HepG2 (cell line): Measurements from ENCODE around the gene GATD1. TPM values are rescaled to one million over a fixed set of nuclear protein-coding genes. Genes with fewer than 3 reads are reported as not detected.

Experiments
- ARHGAP35 ChIP-seq: sonication (generic); formaldehyde crosslinking; IDR thresholded peaks from 2 replicates; pipeline ENCODE4 v1.9.0; 2022; ENCODE audit warnings: mild to moderate bottlenecking, inconsistent platforms, moderate library complexity, missing genetic modification reagents, borderline replicate concordance
- BRD4 ChIP-seq: sonication (generic); formaldehyde crosslinking; IDR thresholded peaks from 2 replicates; pipeline ENCODE4 v1.4.0; 2020; ENCODE audit warnings: missing genetic modification reagents
- CENPX ChIP-seq: sonication (generic); formaldehyde crosslinking; IDR thresholded peaks from 2 replicates; pipeline ENCODE4 v1.9.0; 2021; ENCODE audit warnings: mild to moderate bottlenecking, missing genetic modification reagents, moderate library complexity
- ELF1 ChIP-seq: sonication (generic); formaldehyde crosslinking; IDR thresholded peaks from 2 replicates; pipeline ENCODE4 v1.4.0; 2020; ENCODE audit warnings: missing genetic modification reagents
- FUBP1 ChIP-seq: sonication (generic); formaldehyde crosslinking; IDR thresholded peaks from 2 replicates; pipeline ENCODE4 v1.5.1; 2020; ENCODE audit warnings: missing genetic modification reagents, mild to moderate bottlenecking, borderline replicate concordance
- HNF1A ChIP-seq, 2 experiments: sonication (generic) in 1 of 2; formaldehyde crosslinking in 1 of 2; IDR thresholded peaks; 2 replicates each; pipeline versions ENCODE4 v1.4.0 to v1.6.1; 2016 to 2020; ENCODE audit warnings: borderline replicate concordance in 1 of 2, low read depth in 1 of 2, mild to moderate bottlenecking in 1 of 2, missing genetic modification reagents in 1 of 2
- MXD1 ChIP-seq: sonication (generic); formaldehyde crosslinking; IDR thresholded peaks from 2 replicates; pipeline ENCODE4 v1.4.0; 2020; ENCODE audit warnings: mild to moderate bottlenecking, missing genetic modification reagents
- POLR2AphosphoS2 ChIP-seq: IDR thresholded peaks from 2 replicates; pipeline ENCODE4 v1.6.1; 2011; ENCODE audit warnings: low read depth, low read length, improper control_type of control experiment
- SIX4 ChIP-seq: sonication (generic); formaldehyde crosslinking; IDR thresholded peaks from 2 replicates; pipeline ENCODE4 v1.4.0; 2020; ENCODE audit warnings: missing genetic modification reagents
- SOX5 ChIP-seq: IDR thresholded peaks from 2 replicates; pipeline ENCODE4 v1.6.1; 2016; ENCODE audit warnings: borderline replicate concordance
- THAP7 ChIP-seq: sonication (generic); formaldehyde crosslinking; IDR thresholded peaks from 2 replicates; pipeline ENCODE4 v1.8.1; 2023; ENCODE audit warnings: mild to moderate bottlenecking, missing genetic modification reagents
- ZFX ChIP-seq: sonication (generic); formaldehyde crosslinking; IDR thresholded peaks from 2 replicates; pipeline ENCODE4 v1.4.0; 2020; ENCODE audit warnings: mild to moderate bottlenecking, low read depth, missing genetic modification reagents, moderate library complexity
- ZNF124 ChIP-seq: sonication (generic); formaldehyde crosslinking; IDR thresholded peaks from 2 replicates; pipeline ENCODE4 v1.4.0; 2020; ENCODE audit warnings: missing genetic modification reagents
- ZNF234 ChIP-seq: sonication (generic); formaldehyde crosslinking; conservative IDR thresholded peaks from 2 replicates; pipeline ENCODE4 v1.5.1; 2020; ENCODE audit warnings: mild to moderate bottlenecking, missing genetic modification reagents
- ZNF512 ChIP-seq: sonication (generic); formaldehyde crosslinking; IDR thresholded peaks from 2 replicates; pipeline ENCODE4 v1.4.0; 2020; ENCODE audit warnings: mild to moderate bottlenecking, missing genetic modification reagents
- polyA plus RNA-seq, 8 experiments: library from polyadenylated mRNA; depleted of rRNA in 3 of 8; stranded (reverse) in 7 of 8; unstranded in 1 of 8; fragments of >200 nt; fragmentation: Illumina TruSeq in 4 of 8; extraction: Trizol in 4 of 8; gene quantifications; 2 replicates each; pipeline versions ENCODE4 v1.2.1 to v1.2.3, GENCODE V29; 2011 to 2016; ENCODE audit warnings: low read depth in 4 of 8, missing spikeins in 1 of 8, mixed read lengths in 1 of 8; ENCODE audit not compliant: insufficient read depth in 1 of 8
- total RNA-seq, 5 experiments: library from RNA; depleted of rRNA; stranded (reverse); fragments of >200 nt; fragmentation: Illumina TruSeq; extraction: Trizol; gene quantifications; 2 replicates each; pipeline ENCODE4 v1.2.3, GENCODE V29; 2016; ENCODE audit warnings: low read depth in 1 of 5
- TF ChIP-seq, protein P1 (sequence below): sonication (generic); formaldehyde crosslinking; IDR thresholded peaks from 2 replicates; pipeline ENCODE4 v1.4.0; 2020; ENCODE audit warnings: mild to moderate bottlenecking, missing genetic modification reagents
- TF ChIP-seq, protein P2 (sequence below): sonication (generic); formaldehyde crosslinking; IDR thresholded peaks from 2 replicates; pipeline ENCODE4 v1.5.0; 2020; ENCODE audit warnings: missing genetic modification reagents

Gene GATD1
- total and polyA plus RNA-seq, 2 of the 13 experiments (the other 11 are each of a cell fraction or from before 2014, with no cell fraction given): 31.3 to 60.5 TPM

DNA sequence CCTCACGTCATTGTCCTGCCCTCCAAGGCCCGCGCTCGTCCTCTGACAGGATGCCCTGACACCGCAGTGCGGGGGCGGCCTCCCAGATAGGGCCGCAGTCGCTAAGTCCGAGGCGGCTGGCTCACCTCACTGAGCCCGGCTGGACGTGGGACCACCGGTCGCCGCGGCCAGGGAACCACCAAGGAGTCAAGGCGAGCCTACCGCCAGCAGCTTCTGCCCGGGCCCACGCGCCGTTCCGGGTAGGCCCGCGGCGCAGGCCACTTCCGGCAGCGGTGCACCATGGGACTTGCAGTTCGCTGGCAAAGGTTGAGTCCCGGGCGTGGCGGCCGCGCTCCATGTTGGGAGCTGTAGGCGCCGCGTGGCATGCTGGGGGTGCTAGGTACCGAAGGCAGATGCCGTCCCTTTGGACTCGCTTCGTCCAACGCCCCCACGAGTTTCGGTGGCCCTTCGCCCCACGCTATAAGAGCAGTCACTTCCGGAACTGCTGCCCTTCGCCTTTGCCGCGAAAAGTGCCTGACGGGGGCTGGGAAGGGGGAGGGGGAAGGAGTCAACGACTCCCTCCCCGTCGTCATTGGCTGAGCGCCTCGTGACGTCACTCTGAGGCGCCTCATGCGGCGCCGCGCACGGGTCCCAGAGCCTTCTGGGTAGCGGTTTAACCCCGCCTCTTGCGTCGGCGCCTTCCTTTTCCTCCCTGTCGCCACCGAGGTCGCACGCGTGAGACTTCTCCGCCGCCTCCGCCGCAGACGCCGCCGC is 32.2 kb upstream of the GATD1 start, which contains the start of gene RPLP2 (continued):
- TF ChIP-seq ZNF512 (CRISPR knock-in tag): no peak
- TF ChIP-seq, protein P1, sequence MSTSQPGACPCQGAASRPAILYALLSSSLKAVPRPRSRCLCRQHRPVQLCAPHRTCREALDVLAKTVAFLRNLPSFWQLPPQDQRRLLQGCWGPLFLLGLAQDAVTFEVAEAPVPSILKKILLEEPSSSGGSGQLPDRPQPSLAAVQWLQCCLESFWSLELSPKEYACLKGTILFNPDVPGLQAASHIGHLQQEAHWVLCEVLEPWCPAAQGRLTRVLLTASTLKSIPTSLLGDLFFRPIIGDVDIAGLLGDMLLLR (CRISPR knock-in tag): peak; percentile 86; the same call in 1 of the 2 replicates
- peak; percentile 51; the same call in 1 of the 2 replicates for TF ChIP-seq ARHGAP35 (CRISPR knock-in tag)
- peak; percentile 27; the same call in 1 of the 2 replicates for TF ChIP-seq SOX5 (CRISPR knock-in tag)
- no peak; the same call in 1 of the 2 replicates for TF ChIP-seq ZNF124 (CRISPR knock-in tag)
- TF ChIP-seq ELF1 (CRISPR knock-in tag): peak; percentile 99
- TF ChIP-seq ZNF234 (CRISPR knock-in tag): no peak
- TF ChIP-seq FUBP1 (CRISPR knock-in tag): no peak; the same call in 1 of the 2 replicates
- no peak for TF ChIP-seq HNF1A (IDR thresholded peaks at IDR 0.05; ENCODE audit: low read depth)
- peak; percentile 72; the same call in 1 of the 2 replicates for TF ChIP-seq HNF1A (CRISPR knock-in tag; IDR thresholded peaks at IDR 0.05; ENCODE audit: borderline replicate concordance)
- TF ChIP-seq BRD4 (CRISPR knock-in tag): no peak; the same call in none of the 2 replicates
- TF ChIP-seq, protein P2, sequence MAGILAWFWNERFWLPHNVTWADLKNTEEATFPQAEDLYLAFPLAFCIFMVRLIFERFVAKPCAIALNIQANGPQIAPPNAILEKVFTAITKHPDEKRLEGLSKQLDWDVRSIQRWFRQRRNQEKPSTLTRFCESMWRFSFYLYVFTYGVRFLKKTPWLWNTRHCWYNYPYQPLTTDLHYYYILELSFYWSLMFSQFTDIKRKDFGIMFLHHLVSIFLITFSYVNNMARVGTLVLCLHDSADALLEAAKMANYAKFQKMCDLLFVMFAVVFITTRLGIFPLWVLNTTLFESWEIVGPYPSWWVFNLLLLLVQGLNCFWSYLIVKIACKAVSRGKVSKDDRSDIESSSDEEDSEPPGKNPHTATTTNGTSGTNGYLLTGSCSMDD (CRISPR knock-in tag): peak; percentile 57; the same call in 1 of the 2 replicates
- TF ChIP-seq CENPX (CRISPR knock-in tag): no peak
- peak; percentile 100 for TF ChIP-seq ZFX (CRISPR knock-in tag)
- TF ChIP-seq THAP7 (CRISPR knock-in tag): peak; percentile 54; the same call in 1 of the 2 replicates
- TF ChIP-seq POLR2AphosphoS2: peak; percentile 48; the same call in 1 of the 2 replicates
- TF ChIP-seq MXD1 (CRISPR knock-in tag): peak; percentile 95
- TF ChIP-seq SIX4 (CRISPR knock-in tag): no peak
